Vagina (tissue), 2 donors: ENCODE data around the gene SOCS2. TPM values are rescaled to one million over a fixed set of nuclear protein-coding genes. Genes with fewer than 3 reads are reported as not detected.

Source experiments
- DNase-seq, 2 donors: peaks; one replicate each; pipeline ENCODE4 v3.0.0-alpha.2; 2017; ENCODE audit errors: extremely low spot score in 2 of 2
- H3K27ac ChIP-seq: fragments of 200-600 bp; sonication (generic); one replicate; pipeline ENCODE4 v1.5.1; 2019
- H3K27me3 ChIP-seq: fragments of 200-600 bp; sonication (generic); one replicate; pipeline ENCODE4 v1.5.1; 2019
- H3K36me3 ChIP-seq, 2 donors: fragments of 200-600 bp; sonication (generic); one replicate each; pipeline ENCODE4 v1.5.1; 2017 to 2019
- H3K4me1 ChIP-seq: fragments of 200-600 bp; sonication (generic); one replicate; pipeline ENCODE4 v1.5.1; 2019
- H3K4me3 ChIP-seq, 2 donors: fragments of 200-600 bp; sonication (generic); 1 replicate in 1 of 2; 2 replicates in 1 of 2; pipeline ENCODE4 v1.5.1; 2016 to 2019
- H3K9me3 ChIP-seq: fragments of 200-600 bp; sonication (generic); one replicate; pipeline ENCODE4 v1.5.1; 2019
- POLR2A ChIP-seq, 2 donors: fragments of 450-650 bp; IDR thresholded peaks; one replicate each; pipeline ENCODE4 v1.6.1; 2017; ENCODE audit warnings: antibody characterized with exemption in 2 of 2, mild to moderate bottlenecking in 2 of 2, moderate library complexity in 2 of 2
- POLR2AphosphoS5 ChIP-seq, 2 donors: sonication (generic); formaldehyde crosslinking; IDR thresholded peaks; one replicate each; pipeline ENCODE4 v1.9.0; 2017; ENCODE audit warnings: antibody characterized with exemption in 2 of 2, mild to moderate bottlenecking in 2 of 2, low read depth in 1 of 2; ENCODE audit not compliant: insufficient read depth in 1 of 2
- intact Hi-C: fragments of 100-400 bp; cut with DNase I; formaldehyde crosslinking; loops from one replicate; pipeline ENCODE4 v1.15.1; 2023
- total RNA-seq: library from RNA; depleted of rRNA; stranded (reverse); fragments of >200 nt; gene quantifications from one replicate; pipeline ENCODE4 v1.2.3, GENCODE V29; 2016
- TF ChIP-seq, protein P1 (sequence below), 3 experiments: fragments of 450-650 bp in 2 of 3; fragments of 200-600 bp in 1 of 3; sonication (generic) in 1 of 3; IDR thresholded peaks; one replicate each; pipeline ENCODE4 v1.5.1; 2017 to 2019; ENCODE audit warnings: antibody characterized with exemption in 3 of 3, mild to moderate bottlenecking in 2 of 3, moderate library complexity in 2 of 3

SOCS2 gene
- total RNA-seq, 1 donor from 2014 or later: 79.3 TPM

DNA sequence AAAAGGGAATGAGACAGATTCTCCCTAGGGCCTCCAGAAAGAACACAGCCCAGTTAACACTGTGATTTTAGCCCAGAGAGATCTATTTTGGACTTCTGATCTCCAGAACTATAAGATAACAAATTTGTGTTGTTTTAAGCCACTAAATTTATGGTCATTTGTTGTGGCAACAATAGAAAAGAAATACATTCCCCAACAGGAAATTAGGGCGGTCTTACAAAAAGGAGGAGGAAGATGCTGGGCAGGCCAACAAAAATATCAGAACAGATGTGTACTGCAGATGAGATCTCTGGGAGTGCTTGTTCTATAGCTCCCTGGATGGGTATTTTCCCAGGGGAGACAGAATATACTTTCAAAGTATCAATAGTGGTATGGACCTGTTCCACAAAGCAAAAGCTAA lies 32.0 kb upstream of the SOCS2 start:
- no peaks in the 10 kb centered on the region for H3K27me3 ChIP-seq
- peaks cover 20% of the 10 kb centered on the region for H3K4me1 ChIP-seq
- no peak for TF ChIP-seq POLR2AphosphoS5 (IDR thresholded peaks at IDR 0.05; ENCODE audit: insufficient read depth in 1 of 2, low read depth in 1 of 2)
- TF ChIP-seq, protein P1, sequence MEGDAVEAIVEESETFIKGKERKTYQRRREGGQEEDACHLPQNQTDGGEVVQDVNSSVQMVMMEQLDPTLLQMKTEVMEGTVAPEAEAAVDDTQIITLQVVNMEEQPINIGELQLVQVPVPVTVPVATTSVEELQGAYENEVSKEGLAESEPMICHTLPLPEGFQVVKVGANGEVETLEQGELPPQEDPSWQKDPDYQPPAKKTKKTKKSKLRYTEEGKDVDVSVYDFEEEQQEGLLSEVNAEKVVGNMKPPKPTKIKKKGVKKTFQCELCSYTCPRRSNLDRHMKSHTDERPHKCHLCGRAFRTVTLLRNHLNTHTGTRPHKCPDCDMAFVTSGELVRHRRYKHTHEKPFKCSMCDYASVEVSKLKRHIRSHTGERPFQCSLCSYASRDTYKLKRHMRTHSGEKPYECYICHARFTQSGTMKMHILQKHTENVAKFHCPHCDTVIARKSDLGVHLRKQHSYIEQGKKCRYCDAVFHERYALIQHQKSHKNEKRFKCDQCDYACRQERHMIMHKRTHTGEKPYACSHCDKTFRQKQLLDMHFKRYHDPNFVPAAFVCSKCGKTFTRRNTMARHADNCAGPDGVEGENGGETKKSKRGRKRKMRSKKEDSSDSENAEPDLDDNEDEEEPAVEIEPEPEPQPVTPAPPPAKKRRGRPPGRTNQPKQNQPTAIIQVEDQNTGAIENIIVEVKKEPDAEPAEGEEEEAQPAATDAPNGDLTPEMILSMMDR (IDR thresholded peaks at IDR 0.05): no peak
- no peak for TF ChIP-seq POLR2A (IDR thresholded peaks at IDR 0.05)
- no peak overlapping the region for H3K27ac ChIP-seq
- no peaks in the 10 kb centered on the region for H3K9me3 ChIP-seq
- intact Hi-C loops: no loop called here
- H3K36me3 ChIP-seq: peaks cover 0 to 17% of the 10 kb centered on the region in 2 donors
- no peak overlapping the region for H3K4me3 ChIP-seq
- no peak for DNase-seq

DNA sequence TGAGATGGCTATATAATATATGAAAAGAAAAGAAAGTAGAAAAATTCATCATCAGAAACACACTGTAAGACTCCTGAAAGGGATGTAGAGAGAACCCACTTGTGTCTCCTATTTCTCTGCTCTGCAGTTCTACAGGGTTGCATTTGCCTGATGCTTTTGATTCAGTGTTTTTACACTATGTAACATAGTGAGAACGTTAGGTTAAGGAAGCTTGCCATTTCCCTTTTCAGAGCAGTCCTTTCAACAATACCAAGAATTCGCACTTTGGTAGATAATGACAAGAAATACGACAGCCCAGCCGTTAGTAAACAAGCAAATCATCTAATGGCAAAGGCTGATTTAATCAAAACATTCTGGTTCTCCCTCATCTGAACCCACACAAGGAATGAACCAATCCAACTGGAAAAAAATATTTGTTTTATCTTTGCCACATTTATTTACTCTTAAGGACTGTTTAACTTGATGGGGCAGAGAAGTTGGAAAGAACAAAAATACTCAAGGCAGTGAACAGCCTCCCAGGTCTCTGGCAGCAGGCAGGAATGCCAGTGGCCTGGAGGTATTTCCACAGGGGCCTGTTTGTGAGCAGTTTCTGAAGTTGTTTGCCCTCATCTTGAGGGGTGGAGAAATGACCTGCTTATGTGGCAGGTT lies 30.8 kb upstream of the SOCS2 start:
- no peaks in the 10 kb centered on the region for H3K9me3 ChIP-seq
- no peak overlapping the region for H3K27ac ChIP-seq
- TF ChIP-seq, protein P1 (IDR thresholded peaks at IDR 0.05): no peak
- TF ChIP-seq POLR2AphosphoS5 (IDR thresholded peaks at IDR 0.05; ENCODE audit: insufficient read depth in 1 of 2, low read depth in 1 of 2) (no peak), POLR2A (IDR thresholded peaks at IDR 0.05) (no peak)
- no peaks in the 10 kb centered on the region for H3K27me3 ChIP-seq
- intact Hi-C loops: no loop called here
- no peak for DNase-seq
- peaks cover 10% of the 10 kb centered on the region for H3K4me1 ChIP-seq
- H3K4me3 ChIP-seq: no peak overlapping the region
- peaks cover 0 to 17% of the 10 kb centered on the region in 2 donors for H3K36me3 ChIP-seq

DNA sequence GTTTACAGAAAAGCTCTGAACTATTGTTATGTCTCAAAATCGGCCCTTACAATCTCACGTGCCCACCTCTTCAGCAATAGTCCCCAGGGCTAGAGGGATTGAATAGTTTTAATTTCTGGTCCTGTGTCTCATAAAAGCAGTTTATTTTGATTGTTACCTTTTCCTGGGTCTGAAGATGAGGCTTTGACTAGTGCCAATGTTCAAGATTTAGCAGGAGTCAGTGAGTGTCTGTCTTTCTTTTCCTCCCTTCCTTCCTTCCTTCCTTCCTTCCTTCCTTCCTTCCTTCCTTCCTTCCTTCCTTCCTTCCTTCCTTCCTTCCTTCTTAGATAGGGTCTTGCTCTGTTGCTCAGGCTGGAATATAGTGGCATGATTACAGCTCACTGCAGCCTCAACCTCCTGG lies 24.7 kb upstream of the SOCS2 start:
- DNase-seq: peak in 1 of 2 donors; percentile 32
- intact Hi-C loops: no loop called here
- Histone ChIP-seq H3K4me1 (no peaks in the 10 kb centered on the region), H3K27me3 (no peaks in the 10 kb centered on the region), H3K27ac (no peak overlapping the region), H3K4me3 (no peak overlapping the region), H3K9me3 (no peaks in the 10 kb centered on the region), H3K36me3 (peaks cover 0 to 7% of the 10 kb centered on the region in 2 donors)
- TF ChIP-seq, protein P1 (IDR thresholded peaks at IDR 0.05): no peak
- TF ChIP-seq POLR2A (IDR thresholded peaks at IDR 0.05): no peak
- no peak for TF ChIP-seq POLR2AphosphoS5 (IDR thresholded peaks at IDR 0.05; ENCODE audit: insufficient read depth in 1 of 2, low read depth in 1 of 2)

DNA sequence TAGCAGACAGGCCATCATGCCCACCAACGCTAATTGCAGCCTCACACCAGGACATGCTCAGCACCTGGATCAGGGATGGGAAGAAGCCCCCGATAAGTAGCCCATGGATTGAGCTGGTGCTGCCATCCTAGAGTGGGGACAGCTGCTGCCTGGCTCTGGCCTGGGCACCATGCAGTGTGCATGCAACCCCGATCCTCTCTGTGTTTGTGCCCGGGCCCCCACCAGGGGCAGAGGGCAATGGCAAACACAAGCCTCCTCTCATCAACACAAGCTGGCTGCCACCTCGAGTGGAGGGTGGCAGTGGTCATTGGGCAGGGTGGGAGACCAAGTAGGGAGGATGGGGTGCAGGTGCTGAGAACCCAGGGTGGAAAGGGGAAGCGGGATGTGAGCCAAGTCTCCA lies 23.3 kb upstream of the SOCS2 start:
- intact Hi-C loops: no loop called here
- no peak overlapping the region for H3K27ac ChIP-seq
- H3K4me1 ChIP-seq: no peaks in the 10 kb centered on the region
- H3K27me3 ChIP-seq: no peaks in the 10 kb centered on the region
- DNase-seq: peak in 1 of 2 donors; percentile 67
- TF ChIP-seq POLR2AphosphoS5 (IDR thresholded peaks at IDR 0.05; ENCODE audit: insufficient read depth in 1 of 2, low read depth in 1 of 2) (no peak), POLR2A (IDR thresholded peaks at IDR 0.05) (no peak)
- TF ChIP-seq, protein P1 (IDR thresholded peaks at IDR 0.05): no peak
- H3K36me3 ChIP-seq: no peaks in the 10 kb centered on the region
- H3K4me3 ChIP-seq: no peak overlapping the region
- no peaks in the 10 kb centered on the region for H3K9me3 ChIP-seq
